ENCODE results near the gene SDF2. TPM values are rescaled to one million over a fixed set of nuclear protein-coding genes. Genes with fewer than 3 reads are reported as not detected.
A peak's percentile ranks its signal among the peaks of the same experiment; 100 is the strongest.
"Not testable (repeated sequence)": the region's sequence is repeated elsewhere in the genome, so short reads cannot be mapped to it uniquely, and the experiment has no call there.

Gene SDF2
- total and polyA plus RNA-seq, 8 donors, result 57.3 to 74.6 (median 69.0) TPM

DNA sequence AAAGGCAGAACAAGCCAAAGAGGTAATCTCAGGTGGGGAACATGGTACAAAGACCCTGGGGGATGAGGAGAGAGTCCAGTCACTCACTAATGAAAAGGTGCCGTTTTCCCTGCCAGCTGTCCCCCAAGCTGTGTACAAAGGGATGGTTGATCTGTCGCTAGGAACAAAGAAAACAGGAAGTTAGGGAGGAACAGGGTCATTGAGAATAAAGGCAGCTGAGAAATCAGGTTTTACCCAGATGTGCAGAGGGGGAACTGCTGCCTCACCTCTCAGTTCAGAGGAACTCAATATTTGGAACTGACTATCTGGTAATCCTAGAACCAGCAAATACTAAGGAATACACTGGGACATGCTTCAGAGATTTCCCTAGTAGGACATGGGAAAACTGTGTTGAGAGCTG is 49.2 kb downstream of the SDF2 start:
- intact Hi-C loops (cut with DNase I), result loop anchor here in 1 of 2 donors (10.0 kb wide), 1 partner anchor 68 kb away; no protein-coding TSS in a partner anchor
- Histone ChIP-seq H3K9me3 (no peaks in the 10 kb centered on the region), H3K27ac (no peak overlapping the region), H3K4me1 (no peaks in the 10 kb centered on the region), H3K4me3 (no peak overlapping the region), H3K36me3 (peaks cover 0 to 83% of the 10 kb centered on the region in 2 donors), H3K27me3 (no peaks in the 10 kb centered on the region)
- TF ChIP-seq, protein P1, sequence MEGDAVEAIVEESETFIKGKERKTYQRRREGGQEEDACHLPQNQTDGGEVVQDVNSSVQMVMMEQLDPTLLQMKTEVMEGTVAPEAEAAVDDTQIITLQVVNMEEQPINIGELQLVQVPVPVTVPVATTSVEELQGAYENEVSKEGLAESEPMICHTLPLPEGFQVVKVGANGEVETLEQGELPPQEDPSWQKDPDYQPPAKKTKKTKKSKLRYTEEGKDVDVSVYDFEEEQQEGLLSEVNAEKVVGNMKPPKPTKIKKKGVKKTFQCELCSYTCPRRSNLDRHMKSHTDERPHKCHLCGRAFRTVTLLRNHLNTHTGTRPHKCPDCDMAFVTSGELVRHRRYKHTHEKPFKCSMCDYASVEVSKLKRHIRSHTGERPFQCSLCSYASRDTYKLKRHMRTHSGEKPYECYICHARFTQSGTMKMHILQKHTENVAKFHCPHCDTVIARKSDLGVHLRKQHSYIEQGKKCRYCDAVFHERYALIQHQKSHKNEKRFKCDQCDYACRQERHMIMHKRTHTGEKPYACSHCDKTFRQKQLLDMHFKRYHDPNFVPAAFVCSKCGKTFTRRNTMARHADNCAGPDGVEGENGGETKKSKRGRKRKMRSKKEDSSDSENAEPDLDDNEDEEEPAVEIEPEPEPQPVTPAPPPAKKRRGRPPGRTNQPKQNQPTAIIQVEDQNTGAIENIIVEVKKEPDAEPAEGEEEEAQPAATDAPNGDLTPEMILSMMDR (IDR thresholded peaks at IDR 0.05), result no peak
- DNase-seq (no peak), ATAC-seq (no peak)

DNA sequence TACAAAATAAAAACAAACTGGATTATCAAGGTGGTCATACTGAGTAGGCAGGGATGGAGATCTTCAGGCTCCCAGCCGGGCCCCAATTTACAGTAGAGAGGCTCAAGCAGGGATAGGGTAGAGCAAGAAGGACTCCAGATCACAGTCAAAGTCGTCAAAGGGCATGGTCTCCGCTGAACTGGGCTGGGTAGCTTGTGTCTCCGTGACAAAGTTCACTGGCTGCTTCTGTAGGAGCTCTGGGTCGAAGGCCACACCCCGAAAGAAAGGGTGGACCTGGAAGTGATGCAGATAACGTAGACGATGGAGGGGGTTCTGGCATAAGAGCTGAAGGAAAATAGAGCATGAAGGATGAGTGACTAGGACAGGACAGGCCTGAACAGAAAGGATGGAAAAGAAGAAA is 51.3 kb downstream of the SDF2 start:
- DNase-seq (no peak), ATAC-seq (no peak)
- TF ChIP-seq, protein P1 (IDR thresholded peaks at IDR 0.05), result no peak
- no peaks in the 10 kb centered on the region for H3K4me1 ChIP-seq
- no peaks in the 10 kb centered on the region for H3K27me3 ChIP-seq
- no peak overlapping the region for H3K27ac ChIP-seq
- no peak overlapping the region for H3K4me3 ChIP-seq
- no peaks in the 10 kb centered on the region for H3K9me3 ChIP-seq
- peaks cover 0 to 62% of the 10 kb centered on the region in 2 donors for H3K36me3 ChIP-seq
- intact Hi-C loops (cut with DNase I), result loop anchor here in 1 of 2 donors (10.0 kb wide), 1 partner anchor 66 kb away; no protein-coding TSS in a partner anchor

- H3K27me3 ChIP-seq; intact Hi-C loops (cut with DNase I); H3K27ac ChIP-seq; H3K36me3 ChIP-seq; DNase-seq; ATAC-seq; H3K4me3 ChIP-seq; H3K9me3 ChIP-seq: not testable (repeated sequence)
- H3K4me1 ChIP-seq, result peaks cover 0 to 12% of the 10 kb centered on the region in 2 donors
Measured at GRCh38 chr17:28604031-28604430, 57.7 kb downstream of the SDF2 start.

GRCh38 chr17:28599311-28600184 is 62.2 kb downstream of the SDF2 start:
- Histone ChIP-seq H3K4me1 (peaks cover 5 to 28% of the 10 kb centered on the region in 2 donors), H3K27me3 (no peaks in the 10 kb centered on the region), H3K9me3 (no peaks in the 10 kb centered on the region), H3K4me3 (peak overlapping the region; percentile 53 to 67), H3K36me3 (no peaks in the 10 kb centered on the region), H3K27ac (peak overlapping the region; percentile 97 to 98)
- intact Hi-C loops (cut with DNase I), result no loop called here
- ATAC-seq, result peak; percentile 64
- peak in 3 of 4 donors; percentile 61 to 71 (median 69) for DNase-seq
- TF ChIP-seq, protein P1 (IDR thresholded peaks at IDR 0.05), result no peak

GRCh38 chr17:28598799-28599310 is 62.9 kb downstream of the SDF2 start, which contains the start of gene SPAG5:
Gene SPAG5, minus strand, starts transcription at chr17:28599025. Its CDS starts 79 bp downstream, at chr17:28598946.
- Histone ChIP-seq H3K4me3 (peak within 1 kb of the TSS; percentile 53 to 67), H3K27me3 (no peaks in the 10 kb centered on the region), H3K27ac (peak within 1 kb of the TSS; percentile 97 to 98), H3K36me3 (no peaks in the 10 kb centered on the region), H3K9me3 (no peaks in the 10 kb centered on the region), H3K4me1 (peaks cover 5 to 28% of the 10 kb centered on the region in 2 donors)
- DNase-seq, result peak; percentile 89 to 98 (median 96)
- TF ChIP-seq, protein P1 (IDR thresholded peaks at IDR 0.05), result no peak
- intact Hi-C loops (cut with DNase I), result no loop called here
- peak; percentile 99 for ATAC-seq

Measured in left lung (tissue), 10 donors.